ENCODE measurements around the gene CUZD1. TPM values are rescaled to one million over a fixed set of nuclear protein-coding genes. Genes with fewer than 3 reads are reported as not detected.

The CUZD1 gene
- total and polyA plus RNA-seq, 2 of the 13 experiments (the other 11 are each of a cell fraction or from before 2014, with no cell fraction given) = 0.22 to 0.29 TPM

- TF ChIP-seq ZNF253 (CRISPR knock-in tag; IDR thresholded peaks at IDR 0.05; ENCODE audit: borderline replicate concordance) (peak; percentile 47; the same call in 1 of the 2 replicates), MIER2 (CRISPR knock-in tag; IDR thresholded peaks at IDR 0.05) (no peak), ZBTB14 (CRISPR knock-in tag; IDR thresholded peaks at IDR 0.05) (no peak; the same call in 1 of the 2 replicates), HNRNPL (IDR thresholded peaks at IDR 0.05; ENCODE audit: low read depth, low read length) (no peak), ZNF556 (CRISPR knock-in tag; IDR thresholded peaks at IDR 0.05; ENCODE audit: borderline replicate concordance) (no peak), SMAD1 (CRISPR knock-in tag; IDR thresholded peaks at IDR 0.05; ENCODE audit: borderline replicate concordance, low read depth) (no peak), ZNF350 (CRISPR knock-in tag; IDR thresholded peaks at IDR 0.05; ENCODE audit: borderline replicate concordance, low read depth) (no peak), ZNF749 (CRISPR knock-in tag; IDR thresholded peaks at IDR 0.05; ENCODE audit: borderline replicate concordance) (peak; percentile 80), PITX1 (CRISPR knock-in tag; IDR thresholded peaks at IDR 0.05) (no peak), PRPF4 (IDR thresholded peaks at IDR 0.05; ENCODE audit: low read depth, low read length, poor library complexity, severe bottlenecking) (no peak), ZNF713 (CRISPR knock-in tag; IDR thresholded peaks at IDR 0.05) (no peak), ZNF75D (CRISPR knock-in tag; IDR thresholded peaks at IDR 0.05; ENCODE audit: borderline replicate concordance) (no peak), KAT8 (CRISPR knock-in tag; IDR thresholded peaks at IDR 0.05) (peak; percentile 31), BCL3 (CRISPR knock-in tag; IDR thresholded peaks at IDR 0.05) (0 out of 2 replicates have a peak, but pooled peaks have one; percentile 35), MAFF (IDR thresholded peaks at IDR 0.05; ENCODE audit: low read depth, low read length) (no peak), STAG1 (CRISPR knock-in tag; IDR thresholded peaks at IDR 0.05) (no peak), CTCF (CRISPR knock-in tag; IDR thresholded peaks at IDR 0.05) (peak; percentile 29), RFXANK (CRISPR knock-in tag; IDR thresholded peaks at IDR 0.05) (no peak), KDM5A (IDR thresholded peaks at IDR 0.05; ENCODE audit: borderline replicate concordance, low read length) (no peak), ZBTB42 (CRISPR knock-in tag; IDR thresholded peaks at IDR 0.05) (no peak), RBM39 (IDR thresholded peaks at IDR 0.05; ENCODE audit: low read depth, low read length, poor library complexity, severe bottlenecking) (no peak), SNRNP70 (IDR thresholded peaks at IDR 0.05; ENCODE audit: low read depth, low read length) (no peak), DZIP1 (CRISPR knock-in tag; IDR thresholded peaks at IDR 0.05) (no peak)
Observed at GRCh38 chr10:122879339-122880273, 33.9 kb upstream of the CUZD1 start, which contains the start of gene FAM24B (continued).
